HG03159 (cell line): ENCODE data around the gene TM6SF1.
"Not testable (repeated sequence)": the region's sequence is repeated elsewhere in the genome, so short reads cannot be mapped to it uniquely, and the experiment has no call there.

ENCODE experiments used
- ATAC-seq: cut with Tn5 transposase; IDR thresholded peaks from one replicate; pipeline ENCODE4 v1.9.1; 2021; ENCODE audit warnings: mild to moderate bottlenecking, moderate library complexity; ENCODE audit not compliant: unreplicated experiment

TM6SF1 gene

GRCh38 chr15:83115410-83115809, 8.0 kb downstream of the TM6SF1 start:
- no peak for ATAC-seq

GRCh38 chr15:83115831-83116565, 8.6 kb downstream of the TM6SF1 start:
- no peak for ATAC-seq

DNA sequence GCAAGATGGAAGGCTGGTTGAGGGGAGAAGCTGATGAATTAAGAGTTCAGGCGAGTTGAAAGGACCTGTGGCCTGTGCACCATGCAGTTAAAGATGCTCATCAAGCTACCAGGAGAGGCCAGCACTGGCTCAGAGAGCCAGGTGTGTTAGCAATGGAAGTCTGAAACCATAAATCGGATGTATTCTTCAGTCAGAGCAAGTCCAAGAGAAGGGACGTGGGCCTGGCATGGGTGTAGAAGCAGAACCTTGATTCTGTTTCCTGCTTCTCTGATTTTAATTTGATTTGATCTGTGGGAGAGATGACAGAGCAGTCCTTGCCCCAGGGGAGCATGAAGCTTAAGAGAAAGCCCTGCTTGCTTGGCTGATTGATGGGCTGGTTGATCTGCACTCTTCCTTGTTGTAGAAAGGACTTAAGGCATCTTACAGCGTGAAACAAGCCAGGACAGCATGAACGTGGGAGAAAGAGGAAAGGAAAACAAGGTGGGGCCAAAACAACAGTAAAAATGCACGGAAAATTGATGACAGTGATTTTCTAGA, 10.9 kb downstream of the TM6SF1 start:
- no peak for ATAC-seq

GRCh38 chr15:83118968-83119367, 11.5 kb downstream of the TM6SF1 start:
- no peak for ATAC-seq

DNA sequence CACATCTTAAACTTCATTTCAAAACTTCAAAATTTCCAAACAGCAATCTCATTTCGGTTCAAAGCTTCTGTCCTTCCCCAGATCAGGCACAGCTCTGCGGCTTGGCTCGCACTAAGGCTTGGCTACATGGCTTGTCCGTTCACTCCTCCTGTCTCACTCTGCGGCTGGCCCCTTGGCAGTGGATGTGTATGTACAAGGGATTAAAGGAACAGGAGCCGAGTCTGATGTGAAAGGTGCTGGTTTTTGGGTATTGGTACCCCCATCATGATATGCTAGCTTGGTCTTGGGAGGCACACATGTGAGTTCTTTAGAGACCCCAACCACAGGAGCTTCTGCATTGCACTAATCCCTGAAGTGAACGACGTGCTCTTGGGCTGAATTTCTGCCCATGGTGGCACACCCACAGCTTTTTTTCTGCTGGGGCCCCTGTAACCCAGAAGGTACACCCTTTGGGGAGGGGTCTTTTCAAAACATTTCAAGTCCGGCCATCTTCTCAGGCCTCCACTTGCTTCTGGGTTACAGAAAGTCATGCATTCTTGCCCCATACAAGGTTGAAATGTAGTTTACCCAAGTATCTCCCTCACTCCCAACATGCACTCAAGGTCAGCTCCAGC, 12.6 kb downstream of the TM6SF1 start:
- no peak for ATAC-seq

DNA sequence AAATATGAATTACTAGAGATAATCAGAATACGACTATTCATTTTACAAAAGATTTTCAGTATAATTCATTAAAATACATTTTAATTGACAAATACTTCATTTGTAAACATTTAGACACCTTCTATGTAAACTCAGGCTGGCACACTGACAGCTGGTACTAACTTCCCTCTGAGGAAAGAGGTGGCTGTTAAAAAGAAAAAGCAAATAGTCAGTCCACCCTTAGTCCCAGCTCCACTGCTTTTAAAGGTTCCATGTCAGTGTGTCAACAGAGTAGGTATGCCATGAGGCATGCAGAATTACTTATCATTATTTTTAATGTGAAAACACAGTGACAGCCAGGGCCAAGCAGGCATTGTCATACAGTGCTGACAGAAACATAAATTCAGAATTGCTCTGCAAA, 16.1 kb downstream of the TM6SF1 start:
- ATAC-seq, result no peak

- ATAC-seq, result no peak
Observed at GRCh38 chr15:83127547-83128150, 20.2 kb downstream of the TM6SF1 start.

DNA sequence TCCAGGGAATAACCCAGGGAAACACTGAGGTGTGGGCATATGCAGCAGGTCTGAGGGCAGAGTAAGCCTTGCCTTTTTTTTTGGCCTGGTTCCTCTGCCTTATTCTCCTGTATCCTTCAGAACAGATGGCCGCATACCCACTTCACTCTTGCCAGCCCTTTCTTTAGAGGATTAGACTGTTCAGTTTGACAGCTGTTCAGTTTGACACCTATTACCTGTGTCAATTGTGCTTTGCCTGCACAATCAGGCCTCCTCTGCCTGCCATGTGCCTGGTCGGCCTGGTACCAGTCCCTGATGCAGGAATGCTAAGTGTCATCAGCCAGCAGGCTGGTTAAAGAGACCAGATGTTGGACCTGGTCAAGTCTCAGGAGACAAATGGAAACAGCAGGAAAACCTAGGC, 22.3 kb downstream of the TM6SF1 start:
- no peak for ATAC-seq

GRCh38 chr15:83132861-83133523, 25.5 kb downstream of the TM6SF1 start:
- no peak for ATAC-seq

GRCh38 chr15:83142151-83142550, 34.7 kb downstream of the TM6SF1 start:
- not testable (repeated sequence) for ATAC-seq

- ATAC-seq, result no peak
Observed at GRCh38 chr15:83144771-83145170, 37.3 kb downstream of the TM6SF1 start.

DNA sequence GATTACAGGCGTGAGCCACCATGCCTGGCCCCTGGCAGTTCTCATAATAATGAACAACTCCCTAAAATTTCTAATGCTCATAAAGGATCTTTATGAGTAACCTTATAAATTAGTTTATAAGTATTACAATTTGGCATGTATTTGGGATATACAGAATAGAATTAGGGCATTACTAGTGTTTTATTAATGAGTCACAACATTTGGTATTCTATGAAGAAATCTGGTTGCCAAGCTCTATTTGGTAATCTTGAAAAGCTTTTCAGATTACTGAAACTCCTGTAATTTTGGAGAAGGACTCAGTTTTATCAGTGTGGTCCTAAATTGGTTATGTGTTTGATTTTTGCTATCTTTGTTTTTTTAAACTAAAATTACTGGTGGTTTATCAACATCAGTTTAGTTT, 45.8 kb downstream of the TM6SF1 start:
- ATAC-seq, result no peak

- ATAC-seq, result no peak
Observed at GRCh38 chr15:83155942-83156341, 48.5 kb downstream of the TM6SF1 start.

- ATAC-seq, result no peak
Observed at GRCh38 chr15:83158393-83158792, 50.9 kb downstream of the TM6SF1 start.

DNA sequence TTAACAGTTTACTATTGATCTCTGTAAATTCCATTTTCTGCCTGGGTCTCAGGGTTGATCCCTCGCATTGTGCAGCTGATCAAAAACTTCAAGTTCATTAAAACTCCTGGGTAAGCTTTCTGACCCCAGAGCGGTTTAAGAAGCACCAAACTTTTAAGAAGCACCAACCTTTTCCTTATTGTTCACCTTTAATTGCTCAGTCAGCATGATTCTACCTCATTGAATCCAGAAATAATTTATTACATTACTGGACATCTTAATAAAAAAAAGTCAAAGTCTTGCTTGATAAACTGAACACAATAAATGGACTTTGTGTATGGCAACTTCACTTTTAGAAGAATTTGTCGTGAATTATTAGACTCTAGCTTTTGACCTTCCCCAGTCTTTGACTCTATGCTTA, 53.3 kb downstream of the TM6SF1 start:
- ATAC-seq, result no peak

- ATAC-seq, result no peak
Observed at GRCh38 chr15:83163032-83163431, 55.6 kb downstream of the TM6SF1 start.

DNA sequence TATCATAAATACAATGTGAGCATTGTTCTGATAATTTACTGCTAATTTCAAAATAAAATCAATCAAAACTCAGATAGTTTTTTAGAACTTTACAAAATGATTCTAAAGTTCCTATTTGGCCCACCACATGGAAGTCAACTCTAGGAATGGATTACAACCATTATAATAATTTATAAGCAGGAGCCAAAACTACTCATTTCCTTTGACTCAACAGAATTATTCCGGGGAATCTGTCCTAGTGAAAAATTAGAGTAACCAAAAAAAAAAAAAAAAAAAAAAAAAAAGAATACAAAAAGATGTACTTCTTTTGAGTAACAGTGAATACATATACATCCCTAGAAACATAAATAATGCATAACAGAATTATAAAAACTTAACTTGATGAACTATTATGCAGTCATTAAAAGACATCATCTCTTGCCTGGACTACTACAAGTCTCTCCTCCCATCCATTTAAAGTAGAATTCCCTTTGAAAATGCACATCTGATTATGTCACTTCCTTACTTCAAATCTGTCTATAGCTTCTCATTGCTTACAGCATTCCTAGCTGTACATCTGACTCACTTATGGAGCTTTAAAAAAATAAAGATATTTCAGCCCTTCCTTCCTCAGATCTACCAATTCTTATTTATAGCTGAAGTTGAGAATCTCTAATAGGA, 56.8 kb downstream of the TM6SF1 start:
- no peak for ATAC-seq

DNA sequence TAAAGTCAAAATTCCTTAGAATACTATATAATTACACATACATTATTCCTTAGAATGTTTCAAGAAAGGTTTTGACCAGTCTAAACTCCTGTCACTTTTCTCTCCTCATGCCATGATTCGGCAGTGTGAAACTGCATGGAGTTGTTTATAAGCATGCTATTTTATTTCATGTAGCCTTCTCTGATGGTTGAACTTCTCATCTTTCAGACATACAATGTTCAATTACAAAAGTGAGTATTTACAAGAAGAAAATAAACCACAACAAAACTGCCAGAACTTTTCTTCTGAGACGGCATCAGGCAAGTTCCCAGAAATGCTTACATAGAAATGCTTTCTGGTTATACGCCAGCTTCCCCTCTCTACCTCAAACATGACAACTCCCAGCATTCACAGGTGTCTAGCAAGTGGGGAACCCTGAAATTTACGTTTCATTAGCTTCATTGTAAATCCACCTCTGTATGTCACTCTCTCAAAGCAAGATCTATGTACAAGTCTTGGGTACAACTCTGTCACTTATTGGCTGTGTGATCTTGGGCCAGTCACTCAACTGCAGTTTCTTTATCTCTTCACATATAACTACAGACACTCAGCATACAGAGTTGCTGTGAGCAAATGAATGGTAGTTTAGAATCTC, 57.4 kb downstream of the TM6SF1 start:
- no peak for ATAC-seq

GRCh38 chr15:83166218-83166617, 58.8 kb downstream of the TM6SF1 start:
- ATAC-seq, result no peak

DNA sequence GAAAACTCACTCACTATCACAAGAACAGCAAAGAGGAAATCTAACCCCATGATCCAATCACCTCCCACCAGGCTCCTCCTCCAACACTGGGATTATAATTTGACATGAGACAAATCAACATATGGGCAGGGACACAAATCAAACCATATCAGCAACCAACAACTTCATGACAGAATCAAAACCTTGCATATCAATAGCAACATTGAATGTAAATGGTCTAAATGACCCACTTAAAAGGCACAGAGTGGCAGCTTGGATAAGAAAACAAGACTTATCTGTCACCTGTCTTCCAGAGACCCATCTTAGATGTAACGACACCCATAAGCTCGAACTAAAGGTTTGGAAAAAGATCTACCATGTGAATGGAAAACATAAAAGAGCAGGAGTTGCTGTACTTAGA, 59.4 kb downstream of the TM6SF1 start:
- no peak for ATAC-seq

DNA sequence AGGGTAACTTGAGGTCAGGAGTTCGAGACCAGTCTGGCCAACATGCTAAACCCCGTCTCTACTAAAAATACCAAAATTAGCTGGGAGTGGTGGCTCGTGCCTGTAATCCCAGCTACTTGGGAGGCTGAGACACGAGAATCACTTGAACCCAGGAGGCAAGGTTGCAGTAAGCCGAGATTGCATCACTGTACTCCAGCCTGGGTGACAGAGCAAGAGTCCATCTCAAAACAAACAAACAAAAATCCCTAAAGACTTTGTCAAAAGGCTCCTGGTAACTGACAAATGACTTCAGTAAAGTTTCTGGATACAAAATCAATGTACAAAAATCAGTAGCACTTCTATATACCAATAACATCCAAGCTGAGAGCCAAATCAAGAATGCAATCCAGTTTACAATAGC, 62.1 kb downstream of the TM6SF1 start:
- ATAC-seq, result not testable (repeated sequence)
